H1 (cell line): ENCODE results near the gene PXN. TPM values are rescaled to one million over a fixed set of nuclear protein-coding genes. Genes with fewer than 3 reads are reported as not detected.

Experiments used
- BRCA1 ChIP-seq: IDR thresholded peaks from 2 replicates; pipeline ENCODE4 v1.6.1; 2012; ENCODE audit warnings: low read depth, low read length, improper control_type of control experiment
- SUZ12 ChIP-seq: fragments of 200-600 bp; sonication (generic); IDR thresholded peaks from 2 replicates; pipeline ENCODE4 v1.6.1; 2012; ENCODE audit warnings: mild to moderate bottlenecking, inconsistent platforms, low read length, moderate library complexity, mixed read lengths
- polyA plus RNA-seq, 7 experiments: library from polyadenylated mRNA; depleted of rRNA in 3 of 7; stranded (reverse) in 5 of 7; unstranded in 2 of 7; fragments of >200 nt in 5 of 7; fragments of 200-250 nt in 2 of 7; gene quantifications; 1 replicate in 5 of 7; 2 replicates in 1 of 7; 4 replicates in 1 of 7; pipeline versions ENCODE4 v1.2.1 to v1.2.3, GENCODE V29; 2011 to 2013; ENCODE audit warnings: missing spikeins in 2 of 7, mixed read lengths in 2 of 7
- total RNA-seq: library from RNA; stranded (reverse); fragmentation: NEBNext Ultra II Directional; extraction: Animal tissue kit (Norgen Biotek cat#: 25700); gene quantifications from 2 replicates; pipeline ENCODE4 v1.2.1, GENCODE V29; 2021

Gene PXN
- total and polyA plus RNA-seq, 2 of the 8 experiments (the other 6 are each of a cell fraction or from before 2014, with no cell fraction given): 51.0 to 105 TPM

DNA sequence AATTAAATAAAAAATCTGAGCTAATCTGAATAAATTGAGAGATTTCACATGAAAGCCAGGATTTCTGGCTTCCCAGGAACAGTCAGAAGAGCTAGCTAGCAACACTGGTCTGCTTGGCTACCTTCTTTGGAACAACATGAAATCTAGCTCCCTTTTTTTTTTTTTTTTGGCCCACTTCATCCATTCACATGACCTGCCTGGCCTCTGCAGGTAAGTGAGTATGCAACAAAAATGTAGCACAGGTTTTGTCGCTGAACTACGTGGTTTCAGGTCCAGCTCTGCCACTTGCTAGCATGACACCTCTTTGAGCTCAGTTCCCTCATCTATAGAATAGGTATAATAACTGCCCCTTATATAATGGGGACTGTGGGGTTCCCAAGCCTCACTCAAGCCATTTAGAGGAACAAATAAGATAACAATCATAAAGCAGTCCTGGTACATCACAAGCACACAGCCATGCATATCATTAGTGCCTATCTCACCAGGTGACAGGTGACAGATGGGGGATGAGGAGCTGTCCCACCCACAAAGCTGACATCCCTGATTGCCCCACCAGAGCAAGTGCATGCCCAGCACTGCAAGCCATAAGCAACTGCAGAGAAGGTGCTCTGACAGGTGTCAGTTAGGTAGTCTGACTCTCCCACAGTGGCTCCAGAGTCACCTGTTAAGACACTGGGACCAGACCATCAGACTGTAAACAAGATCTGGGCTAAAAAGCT, 25.6 kb downstream of the PXN start (continued):
- TF ChIP-seq BRCA1: no peak
- no peak for TF ChIP-seq SUZ12
